CD4-positive, alpha-beta T cell treated with Interleukin-6 for 4 hours (primary cell): Measurements from ENCODE around the gene SCRN2.

Experiments used
- DNase-seq: peaks from one replicate; pipeline ENCODE4 v3.0.0-alpha.2; 2020; ENCODE audit warnings: mixed read lengths

The SCRN2 gene

DNA sequence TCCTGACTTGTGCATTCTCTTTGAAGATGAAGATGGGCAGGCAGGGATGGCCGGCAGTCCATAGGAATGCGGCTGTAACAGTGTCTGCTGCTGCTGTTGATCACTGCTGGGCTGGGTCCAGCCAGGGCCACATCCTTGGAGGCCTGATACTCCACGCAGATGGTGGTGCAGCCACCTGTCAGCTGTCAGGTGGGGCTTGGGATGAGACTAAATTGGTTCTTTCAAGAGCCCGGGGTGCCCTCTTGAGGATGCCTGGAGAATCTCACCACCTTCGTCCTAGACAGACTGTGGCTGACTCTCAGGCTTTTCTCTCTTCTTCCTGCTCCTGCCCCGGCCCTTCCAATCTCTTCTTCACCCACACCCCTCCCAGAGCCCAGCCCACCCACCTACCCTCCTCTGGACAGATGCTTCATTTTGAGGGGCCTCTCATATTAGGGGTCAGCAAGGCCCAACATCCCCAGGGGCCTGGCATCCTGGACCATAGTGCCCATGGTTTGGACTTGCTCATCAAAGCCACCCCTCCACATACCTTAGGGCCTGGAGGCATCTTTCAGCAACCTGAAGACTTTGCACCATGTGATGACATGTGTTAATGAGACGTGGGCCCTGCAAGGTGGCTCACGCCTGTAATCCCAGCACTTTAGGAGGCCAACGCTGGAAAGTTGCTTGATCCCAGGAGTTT lies 38.6 kb downstream of the SCRN2 start:
- DNase-seq: peak; percentile 68

- DNase-seq: no peak
Observed at GRCh38 chr17:47801906-47802305, 39.2 kb downstream of the SCRN2 start.

DNA sequence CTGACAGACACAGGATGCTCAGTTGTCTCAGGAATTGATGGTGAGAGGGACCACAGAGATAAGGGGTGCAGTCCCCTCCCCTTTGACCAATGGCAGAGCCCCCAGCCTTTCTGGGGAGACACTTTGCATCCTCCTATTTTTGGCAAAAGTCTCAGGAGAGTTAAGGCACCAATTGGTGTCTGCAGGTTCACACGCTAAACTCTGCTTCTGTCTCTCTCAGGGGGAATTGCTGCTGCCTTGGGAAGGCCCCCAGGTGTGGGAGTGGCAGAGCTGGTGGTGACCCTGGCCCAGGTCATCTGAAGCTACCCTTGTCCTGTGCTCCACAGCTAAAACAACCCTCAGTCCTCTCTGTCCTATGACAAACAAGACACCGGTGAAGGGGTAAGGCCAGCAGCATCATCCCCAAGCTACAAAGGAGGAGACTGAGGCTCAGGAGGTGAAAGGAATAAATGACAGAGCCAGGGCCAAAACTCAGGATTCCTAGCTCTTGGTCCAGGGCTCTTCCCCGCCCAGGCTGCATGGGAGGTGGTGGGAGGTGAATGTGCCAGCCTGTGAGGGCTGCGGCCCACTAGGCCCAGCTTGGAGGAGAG lies 39.8 kb downstream of the SCRN2 start:
- no peak for DNase-seq

DNA sequence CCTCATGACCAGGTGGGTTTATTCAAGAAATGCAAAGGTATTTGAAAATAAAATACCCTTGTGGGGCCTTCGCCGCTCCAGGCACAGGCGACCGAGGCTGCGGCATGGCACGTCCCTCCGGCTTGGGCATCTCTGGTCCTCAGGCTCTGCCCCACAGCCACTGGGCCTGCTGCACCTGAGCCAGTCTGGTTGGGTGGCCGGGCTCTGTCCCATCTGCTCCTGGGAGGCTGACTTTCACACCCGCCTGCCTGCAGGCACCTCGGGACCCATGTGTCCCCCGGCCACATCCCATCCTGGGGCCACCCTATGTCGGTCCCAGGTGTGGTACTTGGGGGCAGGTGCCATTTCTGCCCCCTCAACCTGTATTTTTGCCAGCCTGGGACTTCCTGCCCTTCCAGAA lies 40.4 kb downstream of the SCRN2 start:
- no peak for DNase-seq

DNA sequence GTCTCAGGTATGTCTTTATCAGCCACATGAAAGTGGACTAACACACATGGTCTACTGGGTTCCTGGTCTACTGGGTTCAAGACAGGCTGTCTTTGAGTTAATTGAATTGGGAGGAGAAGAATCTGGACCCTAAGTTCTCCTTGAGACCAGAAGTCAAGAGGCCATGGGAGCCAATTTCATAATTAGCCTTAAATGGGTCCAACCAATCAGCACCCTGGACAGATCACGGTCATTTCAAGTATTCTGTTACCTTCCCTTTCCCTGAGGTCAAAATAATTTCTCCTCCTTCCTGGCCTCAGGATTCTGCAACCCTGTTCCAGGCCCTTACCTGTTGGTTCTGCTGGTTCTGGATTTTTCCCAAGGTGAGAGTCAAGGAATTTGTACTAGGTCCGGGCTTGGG lies 43.3 kb downstream of the SCRN2 start:
- no peak for DNase-seq

- no peak for DNase-seq
Observed at GRCh38 chr17:47792979-47793378, 48.1 kb downstream of the SCRN2 start.

DNA sequence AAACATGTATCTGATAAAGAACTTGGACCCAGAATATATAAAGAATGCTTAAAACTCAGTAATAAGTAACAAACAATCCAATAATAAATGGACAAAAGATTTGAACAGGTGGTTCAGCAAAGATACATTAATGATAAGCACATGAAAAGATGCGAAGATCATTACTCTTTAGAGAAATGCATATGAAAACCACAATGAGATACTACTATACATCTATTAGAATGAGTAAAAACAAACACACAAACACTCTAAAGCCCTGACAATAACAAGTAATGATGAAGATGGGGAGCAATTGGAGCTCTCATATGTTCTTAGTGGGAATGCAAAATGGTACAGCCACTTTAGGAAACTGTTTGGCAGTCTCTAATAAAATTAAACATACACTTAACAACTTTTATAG lies 48.6 kb downstream of the SCRN2 start:
- DNase-seq: no peak

DNA sequence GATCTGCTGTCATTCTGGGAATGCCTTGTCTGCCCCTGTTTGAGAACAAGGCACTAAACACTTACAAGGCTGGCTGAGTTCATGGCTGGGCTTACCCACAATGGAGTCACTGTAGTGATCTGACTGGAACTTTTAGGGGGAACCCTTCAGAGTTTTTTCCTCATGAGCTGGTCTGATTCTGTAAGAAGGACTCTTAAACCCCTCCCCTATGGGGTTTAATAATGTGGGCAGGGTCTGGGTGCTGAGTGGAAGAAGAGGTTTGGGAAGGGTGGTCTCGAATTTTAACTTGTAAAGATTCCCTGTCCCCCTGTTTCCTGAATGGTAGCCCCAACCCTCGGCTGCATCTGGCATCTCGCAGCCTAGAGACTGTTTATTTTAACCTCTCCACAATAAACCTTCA lies 50.0 kb downstream of the SCRN2 start:
- no peak for DNase-seq

DNA sequence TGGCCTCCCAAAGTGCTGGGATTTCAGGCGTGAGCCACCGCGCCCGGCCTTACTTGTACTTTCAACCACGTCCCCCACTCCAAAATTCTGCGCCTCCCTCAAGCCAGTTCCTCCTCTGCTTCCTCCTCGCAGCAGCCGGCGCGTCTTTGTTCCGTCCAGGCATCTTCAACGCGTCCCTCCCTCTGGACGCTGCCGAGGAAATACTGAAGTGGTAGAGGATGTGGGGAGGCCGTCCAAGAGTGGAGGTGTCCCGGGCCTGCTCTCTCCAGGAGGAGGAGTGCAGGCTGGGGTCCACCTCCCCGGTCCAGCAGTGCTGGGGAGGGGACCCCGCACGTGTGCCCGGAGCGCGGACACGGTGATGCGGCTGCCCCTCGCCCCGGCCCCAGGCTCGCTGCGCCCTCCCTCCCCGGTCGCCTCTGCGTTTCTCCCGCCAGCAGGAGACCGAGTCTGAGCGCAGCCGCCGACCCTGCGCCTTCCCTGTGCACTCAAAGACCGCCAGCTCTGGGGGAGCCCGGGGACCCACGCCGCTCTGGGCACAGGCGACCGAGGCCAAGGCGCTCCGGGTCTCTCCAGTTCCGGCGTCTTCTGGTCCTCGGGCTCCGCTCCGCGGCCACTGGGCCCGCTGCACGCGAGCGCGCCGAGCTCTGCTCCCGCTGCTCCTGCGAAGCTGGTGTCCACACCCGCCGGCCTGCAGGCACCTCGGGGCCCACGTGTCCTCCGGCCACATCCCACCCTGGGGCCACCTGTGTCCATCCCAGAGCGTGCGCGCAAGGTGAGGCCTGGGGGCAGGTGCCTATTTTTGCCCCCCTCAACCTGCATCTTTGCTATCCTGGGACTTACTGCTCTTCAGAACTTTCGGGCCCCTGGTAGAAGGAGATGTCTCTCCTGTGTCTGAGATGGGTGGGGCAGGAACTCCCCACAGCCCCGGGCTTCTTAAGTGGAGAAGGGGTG lies 51.2 kb downstream of the SCRN2 start:
- DNase-seq: peak; percentile 54
